GM12878 (cell line): Measurements from ENCODE around the gene CARS2. TPM values are rescaled to one million over a fixed set of nuclear protein-coding genes. Genes with fewer than 3 reads are reported as not detected.

ENCODE experiments used
- BCL3 ChIP-seq: IDR thresholded peaks from 2 replicates; pipeline ENCODE4 v1.6.1; 2011; ENCODE audit warnings: borderline replicate concordance, low read depth, mild to moderate bottlenecking, moderate library complexity, low read length; ENCODE audit not compliant: insufficient read depth, poor library complexity, severe bottlenecking
- BMI1 ChIP-seq: fragments of 450-650 bp; IDR thresholded peaks from 2 replicates; pipeline ENCODE4 v1.6.1; 2016; ENCODE audit warnings: mild to moderate bottlenecking, moderate library complexity, borderline replicate concordance
- CEBPB ChIP-seq, 2 experiments: fragments of 150-350 bp in 1 of 2; IDR thresholded peaks; 2 replicates each; pipeline ENCODE4 v1.6.1; 2012 to 2014; ENCODE audit warnings: low read depth in 2 of 2, low read length in 2 of 2, borderline replicate concordance in 1 of 2, inconsistent platforms in 1 of 2
- HDGF ChIP-seq: fragments of 450-650 bp; IDR thresholded peaks from 2 replicates; pipeline ENCODE4 v1.6.1; 2016; ENCODE audit warnings: antibody characterized with exemption
- MTA2 ChIP-seq: fragments of 450-650 bp; IDR thresholded peaks from 2 replicates; pipeline ENCODE4 v1.6.1; 2016; ENCODE audit warnings: low read depth, mild to moderate bottlenecking, moderate library complexity
- NKRF ChIP-seq: fragments of 450-650 bp; conservative IDR thresholded peaks from 2 replicates; pipeline ENCODE4 v1.6.1; 2017; ENCODE audit warnings: mild to moderate bottlenecking, moderate library complexity
- PML ChIP-seq: IDR thresholded peaks from 2 replicates; pipeline ENCODE4 v1.6.1; 2012; ENCODE audit warnings: low read length, inconsistent platforms
- RBBP5 ChIP-seq: fragments of 200-600 bp; sonication (generic); conservative IDR thresholded peaks from 2 replicates; pipeline ENCODE4 v1.6.1; 2016
- RELB ChIP-seq: fragments of 450-650 bp; IDR thresholded peaks from 2 replicates; pipeline ENCODE4 v1.6.1; 2017; ENCODE audit warnings: low read depth, mild to moderate bottlenecking, moderate library complexity
- SKIL ChIP-seq: fragments of 450-650 bp; IDR thresholded peaks from 2 replicates; pipeline ENCODE4 v1.6.1; 2017; ENCODE audit warnings: mild to moderate bottlenecking, low read depth, inconsistent platforms; ENCODE audit not compliant: poor library complexity, severe bottlenecking
- SMAD5 ChIP-seq: IDR thresholded peaks from 2 replicates; pipeline ENCODE4 v1.6.1; 2016; ENCODE audit warnings: antibody characterized with exemption, low read depth
- SP1 ChIP-seq: IDR thresholded peaks from one replicate; pipeline ENCODE4 v1.6.1; 2011; ENCODE audit warnings: low read depth, low read length
- SRF ChIP-seq, 2 experiments: IDR thresholded peaks; 2 replicates each; pipeline ENCODE4 v1.6.1; 2011; ENCODE audit warnings: low read depth in 2 of 2, low read length in 2 of 2, mild to moderate bottlenecking in 1 of 2, moderate library complexity in 1 of 2
- TAF1 ChIP-seq: IDR thresholded peaks from 2 replicates; pipeline ENCODE4 v1.6.1; 2011; ENCODE audit warnings: mild to moderate bottlenecking, low read depth, low read length, borderline replicate concordance
- YBX1 ChIP-seq: fragments of 450-650 bp; IDR thresholded peaks from 2 replicates; pipeline ENCODE4 v1.6.1; 2016; ENCODE audit warnings: antibody characterized with exemption
- polyA plus RNA-seq, 11 experiments: library from polyadenylated mRNA; depleted of rRNA in 4 of 11; unstranded in 6 of 11; stranded (reverse) in 5 of 11; fragments of >200 nt; fragmentation: Nextera tagmentation in 4 of 11; fragmentation: Illumina TruSeq in 1 of 11; extraction: Ambion mirVana in 4 of 11; extraction: Trizol in 1 of 11; gene quantifications; 1 replicate in 1 of 11; 2 replicates in 10 of 11; pipeline versions ENCODE4 v1.2.1 to v1.2.3, GENCODE V29; 2011 to 2016; ENCODE audit warnings: inconsistent platforms in 2 of 11, missing spikeins in 2 of 11, low read depth in 1 of 11
- total RNA-seq, 4 experiments: library from RNA; depleted of rRNA in 3 of 4; stranded (reverse); fragments of >200 nt in 3 of 4; fragmentation: Illumina TruSeq in 1 of 4; extraction: Trizol in 1 of 4; gene quantifications; 2 replicates each; pipeline versions ENCODE4 v1.2.1 to v1.2.3, GENCODE V29; 2013 to 2021
- TF ChIP-seq, protein P1 (sequence below): fragments of 450-650 bp; IDR thresholded peaks from 2 replicates; pipeline ENCODE4 v1.6.1; 2017; ENCODE audit warnings: mild to moderate bottlenecking, moderate library complexity
- TF ChIP-seq, protein P2 (sequence below): IDR thresholded peaks from 2 replicates; pipeline ENCODE4 v1.6.1; 2012; ENCODE audit warnings: low read depth, low read length, improper control_type of control experiment

The CARS2 gene
- total and polyA plus RNA-seq, 10 of the 15 experiments (the other 5 are each of a cell fraction or from before 2014, with no cell fraction given): 4.2 to 101 (median 61.5) TPM

DNA sequence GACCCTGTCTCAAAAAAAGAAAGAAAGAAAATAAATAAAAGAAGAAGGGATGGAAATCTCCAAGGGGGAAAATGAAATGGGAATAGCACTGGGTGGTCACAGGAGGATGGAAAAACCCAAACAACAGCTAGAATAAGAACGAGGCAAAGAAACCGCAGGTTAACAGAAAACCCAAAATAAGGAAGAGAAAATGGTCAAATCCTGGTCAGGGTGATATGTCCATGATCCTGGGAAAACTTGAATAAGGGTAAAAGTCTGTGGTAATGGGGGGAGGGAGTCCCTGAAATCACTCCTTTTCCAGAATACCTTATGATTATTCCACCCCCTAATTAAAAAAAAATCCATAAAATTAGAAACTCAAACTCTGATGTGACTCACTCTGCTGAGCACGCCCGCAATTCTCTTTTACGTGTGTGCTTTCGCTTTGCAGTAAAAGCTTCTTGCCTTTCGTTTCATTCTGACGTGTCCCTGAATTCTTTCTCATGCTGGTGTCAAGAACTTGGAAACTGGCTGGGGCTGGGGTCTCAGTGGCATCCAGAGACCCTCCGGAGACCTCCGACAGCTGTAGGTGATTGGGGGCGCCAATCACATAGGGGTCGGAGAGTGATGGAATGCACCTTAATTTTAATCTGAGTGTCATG lies 94.8 kb downstream of the CARS2 start (continued):
- TF ChIP-seq RELB (peak; percentile 94), BMI1 (peak; percentile 55; the same call in 1 of the 2 replicates), CEBPB (IDR thresholded peaks at IDR 0.05; ENCODE audit: borderline replicate concordance in 1 of 2, low read depth in 2 of 2, low read length in 2 of 2) (no peak), TAF1 (no peak), MTA2 (peak; percentile 90), RBBP5 (no peak), NKRF (no peak; the same call in 1 of the 2 replicates), SRF (IDR thresholded peaks at IDR 0.05; ENCODE audit: low read depth in 2 of 2, low read length in 2 of 2) (no peak), PML (no peak), SKIL (no peak), HDGF (no peak), YBX1 (no peak), SMAD5 (no peak), SP1 (peak; percentile 28), BCL3 (peak; percentile 59)
- TF ChIP-seq, protein P1, sequence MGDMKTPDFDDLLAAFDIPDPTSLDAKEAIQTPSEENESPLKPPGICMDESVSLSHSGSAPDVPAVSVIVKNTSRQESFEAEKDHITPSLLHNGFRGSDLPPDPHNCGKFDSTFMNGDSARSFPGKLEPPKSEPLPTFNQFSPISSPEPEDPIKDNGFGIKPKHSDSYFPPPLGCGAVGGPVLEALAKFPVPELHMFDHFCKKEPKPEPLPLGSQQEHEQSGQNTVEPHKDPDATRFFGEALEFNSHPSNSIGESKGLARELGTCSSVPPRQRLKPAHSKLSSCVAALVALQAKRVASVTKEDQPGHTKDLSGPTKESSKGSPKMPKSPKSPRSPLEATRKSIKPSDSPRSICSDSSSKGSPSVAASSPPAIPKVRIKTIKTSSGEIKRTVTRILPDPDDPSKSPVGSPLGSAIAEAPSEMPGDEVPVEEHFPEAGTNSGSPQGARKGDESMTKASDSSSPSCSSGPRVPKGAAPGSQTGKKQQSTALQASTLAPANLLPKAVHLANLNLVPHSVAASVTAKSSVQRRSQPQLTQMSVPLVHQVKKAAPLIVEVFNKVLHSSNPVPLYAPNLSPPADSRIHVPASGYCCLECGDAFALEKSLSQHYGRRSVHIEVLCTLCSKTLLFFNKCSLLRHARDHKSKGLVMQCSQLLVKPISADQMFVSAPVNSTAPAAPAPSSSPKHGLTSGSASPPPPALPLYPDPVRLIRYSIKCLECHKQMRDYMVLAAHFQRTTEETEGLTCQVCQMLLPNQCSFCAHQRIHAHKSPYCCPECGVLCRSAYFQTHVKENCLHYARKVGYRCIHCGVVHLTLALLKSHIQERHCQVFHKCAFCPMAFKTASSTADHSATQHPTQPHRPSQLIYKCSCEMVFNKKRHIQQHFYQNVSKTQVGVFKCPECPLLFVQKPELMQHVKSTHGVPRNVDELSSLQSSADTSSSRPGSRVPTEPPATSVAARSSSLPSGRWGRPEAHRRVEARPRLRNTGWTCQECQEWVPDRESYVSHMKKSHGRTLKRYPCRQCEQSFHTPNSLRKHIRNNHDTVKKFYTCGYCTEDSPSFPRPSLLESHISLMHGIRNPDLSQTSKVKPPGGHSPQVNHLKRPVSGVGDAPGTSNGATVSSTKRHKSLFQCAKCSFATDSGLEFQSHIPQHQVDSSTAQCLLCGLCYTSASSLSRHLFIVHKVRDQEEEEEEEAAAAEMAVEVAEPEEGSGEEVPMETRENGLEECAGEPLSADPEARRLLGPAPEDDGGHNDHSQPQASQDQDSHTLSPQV: 0 out of 2 replicates have a peak, but pooled peaks have one; percentile 29
- TF ChIP-seq, protein P2, sequence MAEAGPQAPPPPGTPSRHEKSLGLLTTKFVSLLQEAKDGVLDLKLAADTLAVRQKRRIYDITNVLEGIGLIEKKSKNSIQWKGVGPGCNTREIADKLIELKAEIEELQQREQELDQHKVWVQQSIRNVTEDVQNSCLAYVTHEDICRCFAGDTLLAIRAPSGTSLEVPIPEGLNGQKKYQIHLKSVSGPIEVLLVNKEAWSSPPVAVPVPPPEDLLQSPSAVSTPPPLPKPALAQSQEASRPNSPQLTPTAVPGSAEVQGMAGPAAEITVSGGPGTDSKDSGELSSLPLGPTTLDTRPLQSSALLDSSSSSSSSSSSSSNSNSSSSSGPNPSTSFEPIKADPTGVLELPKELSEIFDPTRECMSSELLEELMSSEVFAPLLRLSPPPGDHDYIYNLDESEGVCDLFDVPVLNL: no peak
